Esophagus (tissue), 2 donors: ENCODE results near the gene POLR1G. TPM values are rescaled to one million over a fixed set of nuclear protein-coding genes. Genes with fewer than 3 reads are reported as not detected.

Experiments
- H3K27ac ChIP-seq, 2 donors: one replicate each; pipeline ENCODE4 v1.5.1; 2013; ENCODE audit warnings: low read depth in 2 of 2, mild to moderate bottlenecking in 2 of 2, inconsistent platforms in 1 of 2, low read length in 1 of 2, moderate library complexity in 1 of 2
- H3K27me3 ChIP-seq, 2 donors: one replicate each; pipeline ENCODE4 v1.6.1; 2013; ENCODE audit warnings: low read length in 2 of 2, control low read depth in 1 of 2, mild to moderate bottlenecking in 1 of 2; ENCODE audit not compliant: insufficient read depth in 2 of 2, control insufficient read depth in 1 of 2
- H3K36me3 ChIP-seq, 2 donors: one replicate each; pipeline ENCODE4 v1.6.1; 2013; ENCODE audit warnings: low read length in 1 of 2; ENCODE audit not compliant: control insufficient read depth in 2 of 2, insufficient read depth in 2 of 2
- H3K4me1 ChIP-seq, 2 donors: one replicate each; pipeline ENCODE4 v1.6.1; 2013; ENCODE audit warnings: low read length in 1 of 2; ENCODE audit not compliant: control insufficient read depth in 2 of 2, insufficient read depth in 2 of 2
- H3K4me3 ChIP-seq, 2 donors: one replicate each; pipeline ENCODE4 v1.5.1; 2013; ENCODE audit warnings: low read length in 2 of 2, mild to moderate bottlenecking in 2 of 2, low read depth in 1 of 2, moderate library complexity in 1 of 2
- H3K9me3 ChIP-seq, 2 donors: one replicate each; pipeline ENCODE4 v1.6.1; 2013; ENCODE audit warnings: mild to moderate bottlenecking in 2 of 2, low read depth in 1 of 2, low read length in 1 of 2, moderate library complexity in 1 of 2; ENCODE audit not compliant: control insufficient read depth in 2 of 2, insufficient read depth in 1 of 2
- WGBS, 2 donors: extraction: QIAGEN DNeasy Blood & Tissue Kit; methylation state at CpG; one replicate each; pipeline ENCODE4 v1.1.7; 2013; 5-methylcytosine and 5-hydroxymethylcytosine counted together
- polyA plus RNA-seq, 2 donors: library from polyadenylated mRNA; stranded (reverse); fragments of 200-250 nt; gene quantifications; one replicate each; pipeline ENCODE4 v1.2.3, GENCODE V29; 2013
- donor health status: healthy with polysubstance abuse.
- donor health status: Bipolar disorder and iron deficiency.

POLR1G gene
- polyA plus RNA-seq, 2 donors = 6.3 to 6.8 TPM

- Histone ChIP-seq H3K9me3 (no peaks in the 10 kb centered on the region), H3K4me3 (no peak overlapping the region), H3K36me3 (peaks cover 0 to 9% of the 10 kb centered on the region in 2 donors), H3K4me1 (peaks cover 0 to 2% of the 10 kb centered on the region in 2 donors), H3K27ac (no peak overlapping the region), H3K27me3 (no peaks in the 10 kb centered on the region)
- 94 to 95% methylated on average over 4 of the region's 4 CpGs for WGBS, 2 donors
Measured at GRCh38 chr19:45368127-45368526, 38.3 kb upstream of the POLR1G start.

- H3K4me3 ChIP-seq = no peak overlapping the region
- no peaks in the 10 kb centered on the region for H3K27me3 ChIP-seq
- H3K9me3 ChIP-seq = no peaks in the 10 kb centered on the region
- peaks cover 0 to 5% of the 10 kb centered on the region in 2 donors for H3K36me3 ChIP-seq
- 88 to 96% methylated on average over 11 of the region's 11 CpGs for WGBS, 2 donors
- H3K4me1 ChIP-seq = peaks cover 0 to 2% of the 10 kb centered on the region in 2 donors
- H3K27ac ChIP-seq = no peak overlapping the region
Measured at GRCh38 chr19:45368737-45369340, 37.6 kb upstream of the POLR1G start.

GRCh38 chr19:45370410-45371204 is 35.8 kb upstream of the POLR1G start, which contains the start of gene ERCC2:
Gene ERCC2, minus strand, starts transcription at chr19:45370573. Its CDS starts 33 bp downstream, at chr19:45370540.
- Histone ChIP-seq H3K9me3 (no peaks in the 10 kb centered on the region), H3K27me3 (no peaks in the 10 kb centered on the region), H3K36me3 (no peaks in the 10 kb centered on the region), H3K4me1 (peaks cover 0 to 2% of the 10 kb centered on the region in 2 donors), H3K27ac (peak within 1 kb of the TSS; percentile 54 to 73), H3K4me3 (peak within 1 kb of the TSS; percentile 51 to 60)
- 3 to 4% methylated on average over 55 of the region's 55 CpGs for WGBS, 2 donors

- no peaks in the 10 kb centered on the region for H3K27me3 ChIP-seq
- no peak overlapping the region for H3K27ac ChIP-seq
- WGBS, 2 donors = 41 to 50% methylated on average over 12 to 13 of the region's 13 CpGs
- H3K4me3 ChIP-seq = no peak overlapping the region
- peaks cover 0 to under 1% of the 10 kb centered on the region in 2 donors for H3K36me3 ChIP-seq
- H3K4me1 ChIP-seq = no peaks in the 10 kb centered on the region
- H3K9me3 ChIP-seq = no peaks in the 10 kb centered on the region
Measured at GRCh38 chr19:45376045-45376724, 30.3 kb upstream of the POLR1G start.

DNA sequence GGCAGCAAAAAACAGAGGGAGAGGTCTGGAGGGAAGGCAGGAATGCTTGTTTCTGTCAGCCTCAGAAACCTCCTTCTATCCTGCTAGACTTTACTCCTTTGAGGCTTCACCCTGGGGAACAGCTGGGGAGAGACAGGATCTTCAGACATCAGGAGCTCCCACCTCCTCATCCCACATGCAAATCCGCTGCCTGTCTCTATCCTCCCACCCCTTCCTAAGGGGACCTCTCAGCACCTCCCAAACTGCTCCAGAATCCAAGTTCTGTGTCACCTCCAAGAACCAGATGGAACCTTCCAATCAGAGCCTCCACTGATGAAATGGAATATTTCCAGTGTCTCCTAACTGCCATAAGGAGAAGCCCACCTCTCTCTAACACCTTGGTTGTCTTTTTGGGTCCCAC is 26.3 kb upstream of the POLR1G start:
- WGBS, 2 donors = 88 to 91% methylated on average over 1 of the region's 1 CpG
- Histone ChIP-seq H3K27ac (no peak overlapping the region), H3K4me3 (no peak overlapping the region), H3K9me3 (no peaks in the 10 kb centered on the region), H3K36me3 (peaks cover 0 to 7% of the 10 kb centered on the region in 2 donors), H3K4me1 (peaks cover 0 to 2% of the 10 kb centered on the region in 2 donors), H3K27me3 (no peaks in the 10 kb centered on the region)

GRCh38 chr19:45382426-45382825 is 24.0 kb upstream of the POLR1G start:
- WGBS, 2 donors = 89 to 93% methylated on average over 29 of the region's 29 CpGs
- Histone ChIP-seq H3K27ac (no peak overlapping the region), H3K4me3 (no peak overlapping the region), H3K4me1 (peaks cover 0 to 8% of the 10 kb centered on the region in 2 donors), H3K9me3 (peaks cover 0 to 2% of the 10 kb centered on the region in 2 donors), H3K27me3 (peaks cover 0 to 6% of the 10 kb centered on the region in 2 donors), H3K36me3 (peaks cover 0 to 12% of the 10 kb centered on the region in 2 donors)

DNA sequence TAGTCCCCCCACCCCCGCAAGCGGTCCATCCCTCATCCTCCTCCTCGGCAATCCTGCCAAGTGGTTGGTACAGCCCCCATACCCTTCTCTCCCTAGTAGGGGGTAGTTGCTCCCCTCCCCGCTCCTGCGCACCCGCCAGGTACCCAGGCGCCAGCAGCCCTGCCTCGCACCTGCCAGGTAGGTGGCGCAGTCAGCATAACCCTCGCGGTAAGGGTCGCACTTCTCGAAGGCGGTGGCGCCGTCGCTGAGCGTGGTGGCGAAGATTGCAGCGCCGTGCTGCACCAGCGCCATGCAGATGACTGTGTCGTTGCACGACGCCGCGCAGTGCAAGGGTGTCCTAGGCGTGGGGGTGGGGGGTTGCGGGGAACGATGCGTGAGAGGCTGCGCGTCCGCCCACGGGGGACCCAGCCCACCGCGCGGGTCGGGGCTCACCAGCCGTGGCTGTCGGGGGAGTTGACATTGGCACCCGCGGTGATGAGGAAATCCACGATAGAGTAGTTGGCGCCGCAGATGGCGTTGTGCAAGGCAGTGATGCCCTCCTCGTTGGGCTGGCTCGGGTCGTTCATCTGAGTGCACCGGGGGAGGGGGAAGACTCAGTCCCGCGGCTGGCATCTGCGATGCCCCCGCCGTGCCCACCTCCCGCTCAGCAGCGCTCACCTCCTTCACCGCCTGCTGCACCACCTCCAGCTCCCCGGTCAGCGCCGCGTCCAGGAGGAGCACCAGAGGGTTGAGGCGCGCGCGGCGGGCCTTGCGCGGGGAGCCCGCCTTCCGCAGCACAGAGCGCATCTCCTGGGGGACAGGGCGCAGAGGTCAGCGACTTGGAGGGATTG is 20.8 kb upstream of the POLR1G start:
- Histone ChIP-seq H3K36me3 (peaks cover 0 to 14% of the 10 kb centered on the region in 2 donors), H3K4me1 (peaks cover 0 to 8% of the 10 kb centered on the region in 2 donors), H3K27me3 (peaks cover 0 to 6% of the 10 kb centered on the region in 2 donors), H3K27ac (no peak overlapping the region), H3K4me3 (no peak overlapping the region), H3K9me3 (peaks cover 0 to 2% of the 10 kb centered on the region in 2 donors)
- 24 to 31% methylated on average over 75 of the region's 75 CpGs for WGBS, 2 donors

DNA sequence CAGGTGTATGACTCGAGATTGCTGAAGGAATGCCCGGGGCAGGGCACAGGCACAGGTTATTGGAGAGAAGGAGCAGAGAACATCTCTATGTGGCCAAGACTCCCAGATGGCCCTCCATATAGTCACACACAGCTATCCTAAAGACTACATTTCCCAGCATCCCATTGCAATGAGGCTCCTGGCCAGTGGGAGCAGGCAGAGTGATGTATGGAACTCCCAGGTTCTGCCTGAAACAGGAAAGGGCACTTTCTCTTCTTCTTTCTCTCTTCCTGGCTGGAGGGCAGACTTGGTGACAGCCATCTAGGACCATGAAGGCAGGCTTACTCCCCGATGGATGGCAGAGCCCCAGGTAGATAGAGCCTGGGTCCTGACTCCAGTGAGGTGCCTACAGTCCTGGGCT is 15.1 kb upstream of the POLR1G start:
- Histone ChIP-seq H3K9me3 (no peaks in the 10 kb centered on the region), H3K36me3 (peaks cover 5 to 19% of the 10 kb centered on the region in 2 donors), H3K4me3 (no peak overlapping the region), H3K27ac (peak overlapping the region in 1 of 2 donors; percentile 13), H3K27me3 (no peaks in the 10 kb centered on the region), H3K4me1 (no peaks in the 10 kb centered on the region)
- 62 to 69% methylated on average over 3 of the region's 3 CpGs for WGBS, 2 donors
